Measurements from ENCODE around the gene RTN4IP1.
"Not testable (repeated sequence)": the region's sequence is repeated elsewhere in the genome, so short reads cannot be mapped to it uniquely, and the experiment has no call there.

The RTN4IP1 gene

GRCh38 chr6:106626485-106626884 lies 2.8 kb downstream of the RTN4IP1 start:
- DNase-seq: no peak

DNA sequence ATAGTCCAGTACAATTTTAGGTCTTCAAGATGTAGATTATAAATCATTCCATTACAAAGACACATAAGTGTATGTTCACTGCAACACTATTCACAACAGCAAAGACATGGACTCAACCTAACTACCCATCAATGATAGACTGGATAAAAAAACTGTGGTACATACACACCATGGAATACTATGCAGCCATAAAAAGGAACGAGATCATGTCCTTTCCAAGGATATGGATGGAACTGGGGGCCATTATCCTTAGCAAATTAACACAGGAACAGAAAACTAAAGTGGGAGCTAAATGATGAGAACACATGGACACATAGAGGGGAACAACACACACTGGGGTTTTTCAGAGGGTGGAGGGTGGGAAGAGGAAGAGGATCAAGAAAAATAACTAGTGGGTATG lies 6.3 kb downstream of the RTN4IP1 start:
- no peak for DNase-seq

GRCh38 chr6:106622412-106622811 lies 6.9 kb downstream of the RTN4IP1 start:
- DNase-seq: no peak

DNA sequence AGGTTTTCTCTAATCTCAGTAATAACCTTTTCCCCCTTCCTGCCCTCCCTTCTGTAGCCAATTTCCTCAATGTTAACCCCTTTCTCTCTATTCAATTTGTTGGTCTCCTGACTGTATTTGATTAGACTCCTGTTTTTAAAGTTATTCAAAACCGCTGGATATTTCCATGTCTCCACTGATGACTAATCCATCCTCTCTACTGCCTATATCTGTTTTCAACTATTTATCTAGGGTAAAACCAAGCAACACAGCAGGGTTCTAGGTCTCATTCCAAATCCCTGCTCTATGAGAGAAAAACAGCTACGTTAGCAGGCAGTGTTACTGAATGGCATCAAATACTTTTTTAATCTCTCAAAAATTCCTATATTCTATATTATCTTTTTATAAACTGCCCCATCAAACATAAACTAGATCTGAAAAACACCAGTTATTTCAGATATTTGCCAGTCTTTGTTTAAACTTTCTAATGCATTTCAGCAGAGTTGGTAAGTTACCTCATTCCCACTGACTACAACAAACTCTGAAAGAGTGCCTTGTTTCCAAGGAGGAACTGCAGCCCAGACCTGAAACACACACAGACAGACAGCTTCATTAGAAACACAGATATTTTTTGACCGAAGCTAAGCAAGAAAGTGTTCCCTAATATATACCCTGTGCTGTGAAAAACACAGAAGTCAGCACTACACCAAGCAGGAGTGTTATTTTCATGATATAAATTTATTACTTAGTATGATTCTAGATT lies 8.2 kb downstream of the RTN4IP1 start:
- DNase-seq: no peak

- DNase-seq: no peak
These were observed 10.1 kb downstream of the RTN4IP1 start for GRCh38 chr6:106619223-106619622.

DNA sequence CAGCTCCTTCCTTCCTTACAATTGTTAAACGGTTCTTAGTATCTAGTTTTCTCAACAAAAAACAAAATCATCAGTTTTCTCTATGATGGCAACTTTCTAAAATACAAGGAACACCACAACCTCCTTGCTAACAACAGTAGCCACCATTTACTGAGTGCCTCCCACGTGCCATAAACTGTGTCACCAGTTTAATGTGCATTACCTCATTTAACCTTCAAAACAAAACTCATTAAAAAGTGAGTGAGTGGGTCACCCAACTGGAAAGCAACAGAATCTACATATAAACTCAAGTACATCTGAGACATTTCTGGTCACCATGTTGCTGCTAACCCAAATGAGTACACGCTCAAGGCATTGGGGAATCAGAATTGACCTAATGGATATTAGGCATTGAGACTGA lies 11.0 kb downstream of the RTN4IP1 start:
- DNase-seq: no peak

DNA sequence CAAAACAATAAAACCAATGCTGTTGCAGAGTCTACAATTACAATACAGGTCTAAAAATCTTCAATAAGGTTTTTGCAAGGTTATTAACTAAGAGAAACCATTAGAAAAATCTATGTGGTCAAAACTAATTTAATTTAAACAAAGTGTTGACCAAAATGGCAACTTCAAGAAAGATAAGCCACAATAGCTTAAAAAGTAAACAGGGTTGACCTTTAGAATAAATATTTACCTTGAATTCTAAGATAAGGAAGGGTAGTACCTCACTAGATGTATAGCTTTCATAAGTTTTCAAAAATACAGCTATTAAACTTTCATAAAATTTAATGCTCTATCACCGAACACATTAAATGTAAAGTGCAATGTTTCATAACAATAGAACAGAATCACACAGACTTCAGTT lies 11.4 kb downstream of the RTN4IP1 start:
- DNase-seq: no peak

DNA sequence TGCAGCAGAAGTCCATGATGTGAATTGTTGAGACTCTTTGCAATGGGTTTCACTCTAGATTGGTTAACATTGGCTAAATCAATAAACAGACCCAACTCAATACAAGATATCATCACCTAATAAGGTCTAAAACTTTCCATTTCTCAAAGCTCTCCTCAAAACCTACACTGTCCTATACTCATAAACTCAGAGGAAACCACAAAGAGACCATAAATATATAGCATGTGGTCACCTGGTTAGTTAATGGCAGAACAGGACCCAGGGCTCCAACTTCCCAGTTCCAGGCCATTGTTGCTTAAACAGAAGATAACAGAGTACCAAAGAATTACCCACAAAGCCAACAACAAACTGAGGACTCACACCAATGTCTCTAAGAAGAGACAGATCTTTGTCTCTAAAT lies 12.0 kb downstream of the RTN4IP1 start:
- no peak for DNase-seq

DNA sequence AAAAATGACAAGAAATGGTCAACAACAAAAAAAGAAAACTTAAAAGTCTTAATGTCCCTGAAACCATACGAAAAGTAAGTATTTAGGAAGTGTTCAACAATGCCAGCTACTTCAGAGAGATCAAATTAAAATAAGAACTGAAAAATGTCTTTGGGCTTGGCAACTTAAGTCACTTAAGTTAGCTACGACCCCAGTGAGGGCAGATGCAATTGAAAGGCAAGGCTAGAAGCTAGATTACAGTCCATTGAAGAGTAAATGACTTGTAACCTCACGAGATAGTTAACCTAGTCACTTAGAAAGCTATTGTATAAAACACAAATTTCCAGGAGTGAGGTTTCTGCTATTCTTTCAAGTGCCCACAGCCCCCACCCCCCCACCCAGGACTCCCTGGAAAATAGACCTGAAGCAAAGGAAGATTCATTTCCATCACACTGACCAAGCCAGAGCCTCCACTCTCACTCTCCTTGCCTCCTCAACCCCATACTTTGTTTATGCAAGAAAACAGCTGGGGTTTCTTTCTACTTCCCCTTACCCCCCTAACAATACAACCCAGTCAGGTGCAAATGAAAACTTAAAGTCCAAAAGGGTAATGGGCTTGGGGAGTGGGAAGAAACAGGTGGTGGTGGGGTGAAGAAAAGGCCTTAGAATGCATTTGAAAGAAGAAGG lies 14.6 kb downstream of the RTN4IP1 start:
- no peak for DNase-seq

DNA sequence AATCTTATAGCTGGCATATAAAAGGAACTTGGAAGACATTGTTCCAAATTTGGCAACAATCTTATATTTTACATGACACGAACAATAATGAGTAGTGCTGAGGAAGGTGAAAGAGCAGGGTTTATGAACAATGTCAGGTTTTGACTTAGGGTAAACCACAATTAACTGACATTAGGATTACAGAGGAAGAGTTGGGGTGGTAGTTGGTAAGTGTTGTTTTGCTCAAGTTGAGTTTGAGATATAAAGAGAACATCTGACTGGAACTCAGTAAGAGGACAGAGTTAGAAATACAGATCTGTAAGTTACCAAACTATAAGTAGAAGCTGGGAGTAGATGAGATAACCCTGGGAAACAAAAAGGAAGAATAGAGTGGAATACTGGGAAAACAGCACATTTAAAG lies 15.1 kb downstream of the RTN4IP1 start:
- DNase-seq: no peak

DNA sequence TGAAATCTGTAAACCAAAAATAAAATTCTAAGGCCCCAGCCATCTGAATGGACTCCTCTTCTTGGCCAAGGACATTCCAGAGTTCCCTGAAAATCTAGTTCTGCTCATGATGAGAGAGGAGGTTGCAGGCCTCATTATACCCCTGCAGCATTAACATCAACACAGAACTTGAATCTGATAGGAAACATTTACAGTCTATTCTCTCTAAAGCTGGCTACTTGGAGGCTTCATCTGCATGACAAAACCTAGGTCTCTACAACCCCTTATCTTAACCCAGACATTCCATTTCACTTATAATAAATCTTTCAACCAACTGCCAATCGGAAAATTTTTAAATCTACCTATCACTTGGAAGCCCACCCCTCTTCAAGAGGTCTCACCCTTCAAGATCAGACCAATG lies 15.7 kb downstream of the RTN4IP1 start:
- DNase-seq: no peak

GRCh38 chr6:106612671-106613416 lies 16.5 kb downstream of the RTN4IP1 start:
- DNase-seq: no peak

DNA sequence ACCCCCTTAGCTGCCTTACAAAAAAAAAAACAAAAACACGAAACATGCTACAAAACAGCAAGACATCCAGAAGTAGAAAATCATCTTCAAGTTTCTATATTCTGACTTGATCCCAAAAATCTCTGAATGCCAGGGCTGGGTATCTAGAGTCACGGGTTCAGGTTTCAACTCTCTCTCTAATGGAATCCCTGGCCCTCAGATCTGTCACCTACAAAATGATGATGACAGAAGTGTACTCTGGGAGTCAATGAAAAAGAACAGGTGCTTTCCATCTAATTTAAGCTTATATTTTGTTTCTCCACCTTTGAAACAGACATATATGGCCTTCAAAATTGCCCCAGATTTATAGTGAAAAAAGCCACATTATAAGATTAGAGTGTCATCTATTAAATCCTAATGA lies 18.3 kb downstream of the RTN4IP1 start:
- DNase-seq: no peak

GRCh38 chr6:106609699-106610098 lies 19.6 kb downstream of the RTN4IP1 start:
- DNase-seq: peak; percentile 19

- peak; percentile 36 for DNase-seq
These were observed 21.1 kb downstream of the RTN4IP1 start for GRCh38 chr6:106608080-106608668.

GRCh38 chr6:106600329-106600728 lies 29.0 kb downstream of the RTN4IP1 start:
- no peak for DNase-seq

- DNase-seq: no peak
These were observed 29.9 kb downstream of the RTN4IP1 start for GRCh38 chr6:106599440-106599839.

GRCh38 chr6:106591111-106591825 lies 38.0 kb downstream of the RTN4IP1 start:
- DNase-seq: no peak

- not testable (repeated sequence) for DNase-seq
These were observed 40.4 kb downstream of the RTN4IP1 start for GRCh38 chr6:106588937-106589336.

DNA sequence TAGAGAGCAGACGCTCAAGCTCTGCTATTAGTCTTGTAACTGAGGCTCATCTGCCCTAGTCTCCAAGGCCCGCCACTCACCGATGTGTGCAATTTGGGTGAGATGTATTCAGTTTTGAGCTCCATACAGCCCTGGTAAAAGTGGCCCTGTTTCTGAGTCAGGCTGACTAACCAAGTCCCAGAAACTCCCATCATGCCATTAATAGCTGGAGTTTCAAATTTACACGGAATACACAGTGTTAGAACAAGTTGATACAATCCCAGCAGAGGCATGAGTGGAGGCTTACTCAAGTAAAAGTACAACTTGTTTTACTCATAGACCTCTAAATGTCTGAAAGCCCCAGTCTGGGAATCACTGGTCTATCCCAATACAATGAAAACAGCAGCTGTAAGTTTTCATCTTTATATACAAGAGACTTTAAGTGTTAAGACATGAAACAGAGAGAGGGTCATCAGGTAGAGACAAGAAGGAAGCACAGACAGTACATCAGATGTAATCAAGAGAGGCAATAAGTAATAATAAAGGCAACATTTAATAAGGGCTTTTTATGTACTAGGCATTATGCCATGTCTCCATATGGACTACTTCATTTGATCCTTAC lies 42.4 kb downstream of the RTN4IP1 start:
- no peak for DNase-seq

DNA sequence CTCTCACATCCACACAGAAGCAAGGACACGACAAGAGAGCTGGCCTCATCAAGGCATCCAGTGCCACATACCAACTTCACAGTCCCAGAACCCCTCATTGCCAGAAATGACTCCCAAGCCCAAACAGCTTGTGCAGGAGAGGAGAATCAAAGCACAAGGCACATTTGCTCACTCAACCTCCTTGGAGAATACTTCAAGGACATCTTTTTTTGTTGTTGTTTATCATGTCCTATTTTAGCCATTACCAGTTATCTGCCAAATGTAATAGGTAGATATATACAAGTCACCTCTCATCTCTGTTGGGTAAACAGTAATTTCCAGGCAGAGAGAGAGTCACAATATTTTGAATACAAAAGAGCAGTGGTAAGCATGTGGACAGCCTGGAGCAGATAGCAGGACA lies 47.8 kb downstream of the RTN4IP1 start:
- no peak for DNase-seq

- DNase-seq: no peak
These were observed 50.0 kb downstream of the RTN4IP1 start for GRCh38 chr6:106579281-106579680.
